Lung (tissue), 12 donors: ENCODE measurements around the gene IQGAP2. TPM values are rescaled to one million over a fixed set of nuclear protein-coding genes. Genes with fewer than 3 reads are reported as not detected.

Source experiments
- ATAC-seq: fragments of 200-7000 bp; cut with Tn5 transposase; one replicate; pipeline ENCODE4 v1.9.1; 2020; ENCODE audit warnings: moderate number of reproducible peaks; ENCODE audit not compliant: insufficient read depth, low FRiP score
- DNase-seq, 3 donors: peaks; one replicate each; pipeline ENCODE4 v3.0.0-alpha.2; 2013 to 2017
- H3K27ac ChIP-seq, 2 donors: one replicate each; pipeline ENCODE4 v1.5.1; 2013; ENCODE audit warnings: mild to moderate bottlenecking in 2 of 2, moderate library complexity in 2 of 2, control low read depth in 1 of 2, inconsistent platforms in 1 of 2, low read depth in 1 of 2, low read length in 1 of 2
- H3K27me3 ChIP-seq, 3 donors: one replicate each; pipeline ENCODE4 v1.5.1; 2013; ENCODE audit warnings: low read length in 2 of 3; ENCODE audit not compliant: control insufficient read depth in 3 of 3, insufficient read depth in 3 of 3
- H3K36me3 ChIP-seq, 4 donors: one replicate each; pipeline ENCODE4 v1.5.1; 2013; ENCODE audit warnings: low read length in 4 of 4, mild to moderate bottlenecking in 1 of 4, moderate library complexity in 1 of 4; ENCODE audit not compliant: control insufficient read depth in 4 of 4, insufficient read depth in 4 of 4
- H3K4me1 ChIP-seq, 5 donors: one replicate each; pipeline ENCODE4 v1.5.1; 2013; ENCODE audit warnings: low read length in 5 of 5, mild to moderate bottlenecking in 2 of 5, moderate library complexity in 1 of 5; ENCODE audit not compliant: control insufficient read depth in 5 of 5, insufficient read depth in 5 of 5
- H3K4me3 ChIP-seq: one replicate; pipeline ENCODE4 v1.5.1; 2013; ENCODE audit warnings: mild to moderate bottlenecking, control low read depth, moderate library complexity
- H3K9ac ChIP-seq, 2 donors: one replicate each; pipeline ENCODE4 v1.5.1; 2013; ENCODE audit warnings: low read length in 2 of 2, control low read depth in 1 of 2; ENCODE audit not compliant: insufficient read depth in 1 of 2
- H3K9me3 ChIP-seq, 4 donors: one replicate each; pipeline ENCODE4 v1.5.1; 2013; ENCODE audit warnings: low read length in 3 of 4, mild to moderate bottlenecking in 1 of 4, moderate library complexity in 1 of 4; ENCODE audit not compliant: control insufficient read depth in 4 of 4, insufficient read depth in 3 of 4
- CTCF ChIP-seq: IDR thresholded peaks from 2 replicates; pipeline ENCODE4 v1.5.1; 2012; ENCODE audit warnings: mild to moderate bottlenecking; ENCODE audit errors: control extremely low read depth, extremely low read depth
- WGBS, 2 donors: extraction: QIAGEN DNeasy Blood & Tissue Kit; methylation state at CpG; one replicate each; pipeline ENCODE4 v1.1.7; 2013; 5-methylcytosine and 5-hydroxymethylcytosine counted together
- polyA plus RNA-seq, 2 donors: library from polyadenylated mRNA; stranded (reverse); fragments of 200-250 nt; gene quantifications; one replicate each; pipeline ENCODE4 v1.2.1, GENCODE V29; 2013
- total RNA-seq, 2 donors: library from RNA; depleted of rRNA in 1 of 2; stranded (reverse); fragments of >200 nt in 1 of 2; gene quantifications; one replicate each; pipeline ENCODE4 v1.2.1, GENCODE V29; 2014 to 2021
- donor health status: control.
- donor health status: control.
- donor health status: Bipolar disorder and iron deficiency.
- donor health status: healthy.
- donor health status: DM: yes; HTN: yes; CAD: no.

The IQGAP2 gene
- total and polyA plus RNA-seq, 4 donors = 6.0 to 33.6 (median 13.7) TPM

- ATAC-seq = no peak
- no peak overlapping the region for H3K4me3 ChIP-seq
- no peaks in the 10 kb centered on the region for H3K36me3 ChIP-seq
- H3K9ac ChIP-seq = no peak overlapping the region
- no peak for TF ChIP-seq CTCF
- H3K27ac ChIP-seq = no peak overlapping the region
- 76 to 77% methylated on average over 2 of the region's 2 CpGs for WGBS, 2 donors
- H3K9me3 ChIP-seq = no peaks in the 10 kb centered on the region
- H3K4me1 ChIP-seq = peaks cover 0 to 10% (median 0%) of the 10 kb centered on the region in 5 donors
- DNase-seq = no peak
- no peaks in the 10 kb centered on the region for H3K27me3 ChIP-seq
These were observed 121.8 kb downstream of the IQGAP2 start for GRCh38 chr5:76524868-76525267.

GRCh38 chr5:76525956-76526355, 122.9 kb downstream of the IQGAP2 start:
- Histone ChIP-seq H3K4me3 (no peak overlapping the region), H3K4me1 (peaks cover 0 to 10% (median 0%) of the 10 kb centered on the region in 5 donors), H3K9me3 (no peaks in the 10 kb centered on the region), H3K9ac (no peak overlapping the region), H3K27me3 (no peaks in the 10 kb centered on the region), H3K27ac (no peak overlapping the region), H3K36me3 (no peaks in the 10 kb centered on the region)
- 54 to 80% methylated on average over 2 of the region's 2 CpGs for WGBS, 2 donors
- ATAC-seq = no peak
- DNase-seq = no peak
- TF ChIP-seq CTCF = no peak

GRCh38 chr5:76526950-76527583, 124.0 kb downstream of the IQGAP2 start:
- 31 to 48% methylated on average over 2 of the region's 2 CpGs for WGBS, 2 donors
- Histone ChIP-seq H3K27me3 (no peaks in the 10 kb centered on the region), H3K4me3 (no peak overlapping the region), H3K9ac (no peak overlapping the region), H3K27ac (no peak overlapping the region), H3K36me3 (no peaks in the 10 kb centered on the region), H3K9me3 (no peaks in the 10 kb centered on the region), H3K4me1 (peaks cover 0 to 10% (median 0%) of the 10 kb centered on the region in 5 donors)
- DNase-seq = peak in 2 of 3 donors; percentile 38 to 60
- TF ChIP-seq CTCF = no peak
- ATAC-seq = no peak
